Measurements from ENCODE around the gene CD96. TPM values are rescaled to one million over a fixed set of nuclear protein-coding genes. Genes with fewer than 3 reads are reported as not detected.

The CD96 gene
- total and polyA plus RNA-seq, 2 donors (not counting 3 experiments of a cell fraction or from before 2014, with no cell fraction given) = not detected

- H4K20me1 ChIP-seq (replicated peaks; ENCODE audit: control insufficient read depth, extremely low read depth, insufficient read depth, low read length) = no peaks in the 10 kb centered on the region
- no peak for DNase-seq (ENCODE audit: low read depth, low spot score)
- no TSS peak for BruUV-seq (replicated peaks)
- CTCF ChIA-PET = interaction anchor here (1.5 kb wide), 1 partner anchor 8 kb away, joined by 3 read pairs; no protein-coding TSS in a partner anchor
- no peaks in the 10 kb centered on the region for H3K4me1 ChIP-seq (ENCODE audit: control insufficient read depth, extremely low read depth, insufficient read depth, low read length)
- H3K36me3 ChIP-seq (ENCODE audit: control insufficient read depth in 2 of 2, extremely low read depth in 1 of 2, insufficient read depth in 2 of 2, low read length in 2 of 2) = no peaks in the 10 kb centered on the region
- H3K9me3 ChIP-seq (replicated peaks; ENCODE audit: control insufficient read depth, insufficient read depth, low read length) = no peaks in the 10 kb centered on the region
- no peaks in the 10 kb centered on the region for H3K9me1 ChIP-seq (replicated peaks; ENCODE audit: control insufficient read depth, extremely low read depth, insufficient read depth, low read length)
- no peak overlapping the region for H3K27ac ChIP-seq (ENCODE audit: insufficient read depth, low read depth, low read length)
- H3K27me3 ChIP-seq (ENCODE audit: control insufficient read depth in 2 of 2, insufficient read depth in 2 of 2, low read length in 2 of 2) = no peaks in the 10 kb centered on the region
- FAIRE-seq = no peak
- H3K4me2 ChIP-seq (ENCODE audit: insufficient read depth, low read length) = no peak overlapping the region
- POLR2A ChIA-PET = no interaction called here
- no peak overlapping the region for H3K4me3 ChIP-seq (replicated peaks in 1 of 3; ENCODE audit: insufficient read depth in 1 of 3, low read depth in 1 of 3, low read length in 3 of 3)
- dilution Hi-C loops (cut with MboI; ENCODE audit: extremely low pct_ligation_motif_present, low sequenced_read_pairs) (no loop called here), intact Hi-C loops (cut with micrococcal nuclease) (loop anchor here (10.0 kb wide), 1 partner anchor 1805 kb away; no protein-coding TSS in a partner anchor)
- no peaks in the 10 kb centered on the region for H3K79me2 ChIP-seq (ENCODE audit: control insufficient read depth, insufficient read depth, low read length)
- no peak overlapping the region for H2AFZ ChIP-seq (ENCODE audit: low read depth, low read length)
- TF ChIP-seq MAX (IDR thresholded peaks at IDR 0.05; ENCODE audit: insufficient read depth, insufficient read length) = no peak
- TF ChIP-seq POLR2A (IDR thresholded peaks at IDR 0.05; ENCODE audit: low read depth, low read length) = no peak
- no peak for TF ChIP-seq EZH2 (IDR thresholded peaks at IDR 0.05; ENCODE audit: borderline replicate concordance, low read depth, low read length, severe bottlenecking)
- peak in 1 of 2 donors; percentile 31 for TF ChIP-seq CTCF (IDR thresholded peaks at IDR 0.05; ENCODE audit: extremely low read depth in 1 of 2, insufficient read depth in 1 of 2, low read depth in 1 of 2, low read length in 2 of 2)
- H3K9ac ChIP-seq (replicated peaks; ENCODE audit: extremely low read depth, insufficient read depth, low read length) = no peak overlapping the region
These were observed 2.4 kb upstream of the CD96 start for GRCh38 chr3:111539351-111540331.

All from endothelial cell of umbilical vein (primary cell).